Epithelial cell of esophagus (primary cell): ENCODE data around the gene INPP5A.

Source experiments
- DNase-seq: peaks from one replicate; pipeline ENCODE4 v3.0.0; 2010; ENCODE audit warnings: low read depth
- H3K4me3 ChIP-seq: 2 replicates; pipeline ENCODE4 v1.5.1; 2011; ENCODE audit warnings: mild to moderate bottlenecking, low read length, control low read depth
- TF ChIP-seq, protein P1 (sequence below): IDR thresholded peaks from 2 replicates; pipeline ENCODE4 v1.5.1; 2011; ENCODE audit warnings: low read depth, mild to moderate bottlenecking, low read length, control low read depth, inconsistent platforms; ENCODE audit not compliant: insufficient read depth; ENCODE audit errors: missing control alignments

Gene INPP5A

DNA sequence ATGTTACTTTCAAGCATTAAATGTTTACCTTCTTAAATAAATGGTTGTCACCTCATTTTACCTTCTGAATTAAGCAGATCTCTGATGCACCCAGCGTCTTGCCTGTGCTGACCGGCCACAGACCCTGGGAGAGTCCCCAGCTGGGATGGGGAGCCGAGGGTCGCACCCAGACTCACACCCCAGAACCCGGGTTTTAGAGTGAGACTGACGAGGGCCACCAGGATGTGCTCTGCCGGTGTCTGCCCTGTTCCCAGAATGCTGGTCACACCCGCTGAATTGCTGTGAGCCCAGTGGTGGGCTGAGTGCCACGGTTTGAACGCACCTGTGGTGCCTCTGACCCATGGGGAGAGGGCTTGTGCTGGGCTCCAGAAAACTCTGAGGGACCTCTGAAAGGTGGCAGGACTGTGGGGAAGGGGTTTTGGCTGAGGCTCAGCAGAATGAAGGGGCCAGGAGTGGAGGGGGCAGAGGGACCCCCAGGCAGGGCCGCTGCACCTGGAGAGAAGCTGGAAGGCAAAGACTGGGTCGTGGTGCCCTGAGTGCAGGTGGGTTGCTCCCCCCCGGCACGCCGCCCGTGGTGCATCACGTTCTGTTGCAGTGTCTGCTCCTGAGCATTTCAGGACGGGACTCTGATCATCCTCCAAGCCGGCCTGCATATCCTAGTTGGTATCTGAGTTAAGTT, 39.2 kb downstream of the INPP5A start:
- DNase-seq = no peak
- H3K4me3 ChIP-seq = no peak overlapping the region
- TF ChIP-seq, protein P1, sequence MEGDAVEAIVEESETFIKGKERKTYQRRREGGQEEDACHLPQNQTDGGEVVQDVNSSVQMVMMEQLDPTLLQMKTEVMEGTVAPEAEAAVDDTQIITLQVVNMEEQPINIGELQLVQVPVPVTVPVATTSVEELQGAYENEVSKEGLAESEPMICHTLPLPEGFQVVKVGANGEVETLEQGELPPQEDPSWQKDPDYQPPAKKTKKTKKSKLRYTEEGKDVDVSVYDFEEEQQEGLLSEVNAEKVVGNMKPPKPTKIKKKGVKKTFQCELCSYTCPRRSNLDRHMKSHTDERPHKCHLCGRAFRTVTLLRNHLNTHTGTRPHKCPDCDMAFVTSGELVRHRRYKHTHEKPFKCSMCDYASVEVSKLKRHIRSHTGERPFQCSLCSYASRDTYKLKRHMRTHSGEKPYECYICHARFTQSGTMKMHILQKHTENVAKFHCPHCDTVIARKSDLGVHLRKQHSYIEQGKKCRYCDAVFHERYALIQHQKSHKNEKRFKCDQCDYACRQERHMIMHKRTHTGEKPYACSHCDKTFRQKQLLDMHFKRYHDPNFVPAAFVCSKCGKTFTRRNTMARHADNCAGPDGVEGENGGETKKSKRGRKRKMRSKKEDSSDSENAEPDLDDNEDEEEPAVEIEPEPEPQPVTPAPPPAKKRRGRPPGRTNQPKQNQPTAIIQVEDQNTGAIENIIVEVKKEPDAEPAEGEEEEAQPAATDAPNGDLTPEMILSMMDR = no peak

DNA sequence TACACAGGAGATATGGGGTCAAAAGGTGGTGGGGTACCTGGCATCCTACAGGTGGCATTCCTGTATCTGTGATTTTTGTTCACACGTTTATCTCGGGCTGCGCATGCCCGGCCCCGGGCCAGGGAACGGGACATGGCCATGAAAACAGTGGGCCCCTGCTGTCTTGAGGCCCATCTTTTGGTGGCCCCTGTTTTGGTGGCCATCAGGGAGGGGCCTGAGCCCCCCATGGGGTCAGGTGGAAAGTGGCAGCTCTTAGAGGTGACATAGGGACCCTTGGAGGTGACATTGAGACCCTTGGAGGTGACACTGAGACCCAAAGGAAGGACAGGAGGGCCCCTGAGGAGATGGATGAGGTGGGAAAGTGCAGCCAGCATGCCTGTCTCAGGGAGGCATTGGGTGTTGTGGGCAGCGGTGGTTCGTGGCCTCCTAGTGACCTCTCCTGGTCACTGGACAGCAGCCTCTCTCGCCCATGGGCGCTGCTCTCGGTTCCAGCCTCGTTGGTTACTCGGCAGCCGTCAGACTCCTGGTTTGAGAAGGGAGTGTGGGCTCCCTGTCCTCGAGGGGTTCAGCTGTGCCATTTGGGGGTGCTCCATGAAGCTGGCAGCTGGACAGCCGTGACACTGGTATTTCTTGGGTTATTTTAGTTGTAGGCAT, 39.9 kb downstream of the INPP5A start:
- TF ChIP-seq, protein P1 = no peak
- DNase-seq = no peak
- H3K4me3 ChIP-seq = no peak overlapping the region

DNA sequence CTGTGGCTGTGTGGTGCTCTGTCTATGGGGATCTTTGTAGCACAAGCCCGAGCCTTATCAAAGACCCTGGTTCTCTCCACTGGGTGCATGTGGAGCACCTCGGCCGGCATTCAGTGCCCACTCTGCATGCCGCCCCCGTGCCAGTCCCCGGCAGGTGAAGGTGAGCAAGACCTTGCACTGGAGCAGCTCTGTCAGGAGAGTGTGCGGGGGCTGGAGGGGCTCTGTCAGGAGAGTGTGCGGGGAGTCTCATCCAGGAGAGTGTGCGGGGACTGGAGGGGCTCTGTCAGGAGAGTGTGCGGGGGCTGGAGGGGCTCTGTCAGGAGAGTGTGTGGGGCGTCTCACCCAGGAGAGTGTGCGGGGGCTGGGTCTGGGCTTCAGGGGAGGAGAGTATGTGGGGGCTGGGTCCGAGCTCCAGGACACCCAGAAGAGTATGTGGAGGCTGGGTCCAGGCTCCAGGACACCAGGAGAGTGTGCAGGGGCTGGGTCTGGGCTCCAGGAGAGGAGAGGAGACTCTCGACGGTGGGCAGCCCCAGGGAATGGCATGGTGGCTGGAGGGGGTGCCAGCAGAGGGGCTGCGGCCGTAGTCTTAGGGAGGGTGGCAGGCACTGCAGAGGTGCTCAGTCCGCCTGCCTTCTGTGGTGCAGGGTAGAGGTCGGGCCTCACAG, 40.8 kb downstream of the INPP5A start:
- DNase-seq = no peak
- no peak overlapping the region for H3K4me3 ChIP-seq
- TF ChIP-seq, protein P1 = no peak

DNA sequence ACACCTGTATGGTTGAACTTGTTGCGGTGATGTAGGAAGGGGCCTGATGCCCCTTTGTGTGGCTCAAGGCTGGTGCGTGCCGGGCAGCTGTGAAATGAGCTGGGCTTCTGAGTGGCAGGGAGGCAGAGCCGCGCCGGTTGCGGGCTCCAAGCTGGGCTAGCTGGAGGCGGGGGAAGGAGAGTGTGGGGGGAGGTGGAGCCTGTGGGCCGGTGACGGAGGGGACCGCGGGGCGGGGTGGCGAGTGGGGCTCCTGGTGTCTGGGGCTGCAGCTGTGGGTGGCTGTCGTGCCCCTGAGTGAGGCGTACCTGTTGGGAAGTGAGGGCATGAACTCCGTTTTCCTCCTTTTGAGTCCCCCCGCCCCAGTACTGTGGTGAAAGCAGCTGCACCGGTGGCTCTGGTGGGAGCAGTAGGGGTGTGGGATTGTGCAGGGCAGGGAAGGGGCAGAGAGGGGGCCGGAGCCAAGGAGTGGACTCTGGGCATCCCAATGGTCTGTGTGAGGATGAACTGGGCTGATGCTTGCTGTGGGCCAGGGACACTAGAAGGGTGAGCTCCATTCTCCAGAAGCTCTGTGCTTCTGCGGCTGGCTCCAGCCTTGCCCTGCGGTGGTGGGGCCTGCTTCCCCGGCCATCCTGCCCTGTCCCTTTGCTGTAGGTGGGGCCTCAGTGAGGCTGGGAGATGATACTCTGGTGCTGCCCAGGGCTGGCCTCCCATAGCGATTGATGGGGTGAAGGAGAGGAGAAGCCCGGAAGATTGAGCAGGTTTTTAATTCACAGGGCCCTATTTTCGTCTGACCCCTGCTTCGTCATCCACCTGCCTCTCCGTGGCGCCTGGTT, 41.7 kb downstream of the INPP5A start:
- H3K4me3 ChIP-seq = no peak overlapping the region
- DNase-seq = no peak
- TF ChIP-seq, protein P1 = no peak

DNA sequence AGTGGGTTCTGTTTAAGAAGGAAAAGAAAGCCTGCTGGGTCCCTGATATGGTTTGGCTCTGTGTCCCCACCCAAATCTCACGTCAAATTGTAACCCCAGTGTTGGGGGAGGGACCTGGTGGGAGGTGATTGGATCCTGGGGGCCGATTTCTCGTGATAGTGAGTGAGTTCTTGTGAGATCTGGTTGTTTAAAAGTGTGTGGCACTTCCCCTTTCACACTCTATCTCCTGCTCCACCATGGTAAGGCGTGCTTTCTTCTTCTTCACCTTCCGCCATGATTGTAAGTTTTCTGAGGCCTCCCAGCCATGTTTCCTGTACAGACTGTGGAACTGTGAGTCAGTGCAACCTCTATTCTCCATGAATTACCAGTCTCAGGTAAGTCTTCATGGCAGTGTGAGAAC, 42.6 kb downstream of the INPP5A start:
- no peak for DNase-seq
- H3K4me3 ChIP-seq = no peak overlapping the region
- TF ChIP-seq, protein P1 = no peak

DNA sequence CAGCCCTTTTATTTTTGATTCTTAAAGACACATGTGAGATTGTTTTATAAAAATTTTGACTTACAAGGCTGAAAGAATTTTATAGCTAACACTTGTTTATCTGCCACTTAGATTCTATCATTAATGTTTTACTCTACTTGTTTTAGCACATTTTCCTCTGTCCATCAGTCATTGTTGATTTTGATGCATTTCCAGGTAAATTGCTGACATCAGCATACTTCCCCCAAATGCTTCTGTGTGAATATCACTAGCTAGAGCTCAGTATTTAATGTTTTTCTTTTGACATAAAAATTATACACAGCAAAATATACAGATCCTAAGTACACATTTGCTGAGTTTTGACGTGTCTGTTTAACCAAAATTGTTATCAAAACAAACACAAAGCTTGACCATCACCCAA, 43.0 kb downstream of the INPP5A start:
- no peak overlapping the region for H3K4me3 ChIP-seq
- DNase-seq = no peak
- TF ChIP-seq, protein P1 = no peak
